B cell (primary cell): ENCODE results near the gene SLC35B3.

Experiments used
- CTCF ChIP-seq: fragments of 200-600 bp; IDR thresholded peaks from one replicate; pipeline ENCODE4 v1.8.0; 2022; ENCODE audit warnings: antibody characterized with exemption, mild to moderate bottlenecking
- EZH2 ChIP-seq: IDR thresholded peaks from 2 replicates; pipeline ENCODE4 v1.6.1; 2012; ENCODE audit warnings: borderline replicate concordance, low read depth, mild to moderate bottlenecking, moderate library complexity, low read length; ENCODE audit not compliant: insufficient read depth, poor library complexity, severe bottlenecking

GRCh38 chr6:8437813-8438212, 2.5 kb upstream of the SLC35B3 start:
- no peak for TF ChIP-seq CTCF
- TF ChIP-seq EZH2: no peak
